Mesenchymal stem cell (in vitro differentiated cells and primary cell): ENCODE data around the gene KLHL2.
"Not testable (repeated sequence)": the region's sequence is repeated elsewhere in the genome, so short reads cannot be mapped to it uniquely, and the experiment has no call there.

Experiments used
- DNase-seq: peaks from one replicate; pipeline ENCODE4 v3.0.0-alpha.2; 2013
- H2AFZ ChIP-seq: one replicate; pipeline ENCODE4 v1.6.1; 2013; ENCODE audit warnings: low read depth, mild to moderate bottlenecking, control low read depth, inconsistent platforms, low read length, moderate library complexity
- H2AK5ac ChIP-seq: 2 replicates; pipeline ENCODE4 v1.6.1; 2013; ENCODE audit warnings: low read length, moderate library complexity, mild to moderate bottlenecking, inconsistent platforms; ENCODE audit not compliant: severe bottlenecking
- H2BK120ac ChIP-seq: one replicate; pipeline ENCODE4 v1.6.1; 2013; ENCODE audit warnings: low read depth, mild to moderate bottlenecking, inconsistent platforms, low read length, moderate library complexity
- H2BK12ac ChIP-seq, 2 experiments: one replicate each; pipeline ENCODE4 v1.6.1; 2013; ENCODE audit warnings: inconsistent platforms in 2 of 2, low read length in 2 of 2, mild to moderate bottlenecking in 2 of 2, moderate library complexity in 2 of 2, control low read depth in 1 of 2
- H2BK15ac ChIP-seq: one replicate; pipeline ENCODE4 v1.6.1; 2013; ENCODE audit warnings: mild to moderate bottlenecking, low read depth, inconsistent platforms; ENCODE audit not compliant: poor library complexity, severe bottlenecking
- H2BK5ac ChIP-seq: 2 replicates; pipeline ENCODE4 v1.6.1; 2013; ENCODE audit warnings: low read depth, mild to moderate bottlenecking, low read length, control low read depth, inconsistent platforms; ENCODE audit not compliant: poor library complexity, severe bottlenecking
- H3K14ac ChIP-seq, 2 experiments: one replicate each; pipeline ENCODE4 v1.6.1; 2013; ENCODE audit warnings: inconsistent platforms in 2 of 2, low read length in 2 of 2, control low read depth in 1 of 2, mild to moderate bottlenecking in 1 of 2, moderate library complexity in 1 of 2
- H3K18ac ChIP-seq, 2 experiments: one replicate each; pipeline ENCODE4 v1.6.1; 2013; ENCODE audit warnings: inconsistent platforms in 2 of 2, low read length in 2 of 2, control low read depth in 1 of 2, low read depth in 1 of 2, mild to moderate bottlenecking in 1 of 2
- H3K23ac ChIP-seq, 2 experiments: one replicate each; pipeline ENCODE4 v1.6.1; 2013; ENCODE audit warnings: inconsistent platforms in 2 of 2, low read length in 2 of 2, mild to moderate bottlenecking in 2 of 2, moderate library complexity in 2 of 2, control low read depth in 1 of 2
- H3K27ac ChIP-seq: 2 replicates; pipeline ENCODE4 v1.5.1; 2013; ENCODE audit warnings: mild to moderate bottlenecking, moderate library complexity, low read length, control low read depth, inconsistent platforms; ENCODE audit not compliant: poor library complexity, severe bottlenecking
- H3K27me3 ChIP-seq, 2 experiments: 2 replicates each; pipeline versions ENCODE4 v1.6.1 to v1.7.0; 2013; ENCODE audit warnings: low read length in 2 of 2, mild to moderate bottlenecking in 2 of 2, moderate library complexity in 2 of 2, control low read depth in 1 of 2, inconsistent platforms in 1 of 2; ENCODE audit not compliant: control insufficient read depth in 1 of 2, insufficient read depth in 1 of 2
- H3K36me3 ChIP-seq, 2 experiments: 2 replicates each; pipeline versions ENCODE4 v1.6.1 to v1.7.0; 2013; ENCODE audit warnings: low read length in 2 of 2, control low read depth in 1 of 2, inconsistent platforms in 1 of 2, low read depth in 1 of 2, mild to moderate bottlenecking in 1 of 2; ENCODE audit not compliant: insufficient read depth in 2 of 2, control insufficient read depth in 1 of 2
- H3K4ac ChIP-seq, 2 experiments: one replicate each; pipeline ENCODE4 v1.6.1; 2013; ENCODE audit warnings: inconsistent platforms in 2 of 2, low read length in 2 of 2, mild to moderate bottlenecking in 2 of 2, moderate library complexity in 2 of 2, control low read depth in 1 of 2, low read depth in 1 of 2
- H3K4me1 ChIP-seq: 2 replicates; pipeline ENCODE4 v1.6.1; 2013; ENCODE audit warnings: low read depth, low read length, control low read depth; ENCODE audit not compliant: control insufficient read depth, insufficient read depth
- H3K4me2 ChIP-seq: 2 replicates; pipeline ENCODE4 v1.6.1; 2013; ENCODE audit warnings: low read length, mild to moderate bottlenecking, inconsistent platforms; ENCODE audit not compliant: poor library complexity, severe bottlenecking
- H3K4me3 ChIP-seq, 2 experiments: 2 replicates each; pipeline versions ENCODE4 v1.5.1 to v1.7.0; 2013; ENCODE audit warnings: low read length in 2 of 2, mild to moderate bottlenecking in 2 of 2, control low read depth in 1 of 2, low read depth in 1 of 2; ENCODE audit not compliant: insufficient read depth in 1 of 2
- H3K79me1 ChIP-seq: replicated peaks from 2 replicates; pipeline ENCODE4 v1.6.1; 2013; ENCODE audit warnings: mild to moderate bottlenecking, control low read depth, low read length, inconsistent platforms; ENCODE audit not compliant: poor library complexity, severe bottlenecking
- H3K9ac ChIP-seq: 2 replicates; pipeline ENCODE4 v1.7.0; 2013; ENCODE audit warnings: mild to moderate bottlenecking, low read length, moderate library complexity
- H3K9me3 ChIP-seq: 2 replicates; pipeline ENCODE4 v1.7.0; 2013; ENCODE audit warnings: mild to moderate bottlenecking, low read length; ENCODE audit not compliant: control insufficient read depth
- H4K8ac ChIP-seq: one replicate; pipeline ENCODE4 v1.6.1; 2013; ENCODE audit warnings: inconsistent platforms, mild to moderate bottlenecking, low read length, moderate library complexity
- H4K91ac ChIP-seq: one replicate; pipeline ENCODE4 v1.6.1; 2013; ENCODE audit warnings: mild to moderate bottlenecking, low read length, inconsistent platforms
- WGBS: methylation state at CpG from one replicate; pipeline ENCODE4 v1.1.7; 2013; ENCODE audit warnings: mixed read lengths; 5-methylcytosine and 5-hydroxymethylcytosine counted together

KLHL2 gene

GRCh38 chr4:165177725-165178666, 29.4 kb upstream of the KLHL2 start:
- no peak overlapping the region for H3K4me2 ChIP-seq
- 78% methylated on average over 3 of the region's 3 CpGs for WGBS
- no peak for DNase-seq
- H3K4me1 ChIP-seq: no peaks in the 10 kb centered on the region
- no peak overlapping the region for H2BK5ac ChIP-seq
- H3K4ac ChIP-seq: no peak overlapping the region
- H3K23ac ChIP-seq: no peak overlapping the region
- no peaks in the 10 kb centered on the region for H3K27me3 ChIP-seq
- no peak overlapping the region for H3K14ac ChIP-seq
- no peak overlapping the region for H3K18ac ChIP-seq
- no peak overlapping the region for H2AK5ac ChIP-seq
- no peak overlapping the region for H2AFZ ChIP-seq
- H3K36me3 ChIP-seq: no peaks in the 10 kb centered on the region
- no peak overlapping the region for H4K8ac ChIP-seq
- no peak overlapping the region for H2BK120ac ChIP-seq
- no peak overlapping the region for H3K4me3 ChIP-seq
- H2BK12ac ChIP-seq: no peak overlapping the region
- H2BK15ac ChIP-seq: no peak overlapping the region
- H3K27ac ChIP-seq: no peak overlapping the region
- no peak overlapping the region for H4K91ac ChIP-seq
- H3K9ac ChIP-seq: peak overlapping the region; percentile 17
- no peaks in the 10 kb centered on the region for H3K79me1 ChIP-seq
- peaks cover 8% of the 10 kb centered on the region for H3K9me3 ChIP-seq

- no peaks in the 10 kb centered on the region for H3K4me1 ChIP-seq
- no peak overlapping the region for H2BK15ac ChIP-seq
- no peak overlapping the region for H4K91ac ChIP-seq
- no peak overlapping the region for H2BK12ac ChIP-seq
- no peak overlapping the region for H3K18ac ChIP-seq
- no peak overlapping the region for H3K9ac ChIP-seq
- H3K36me3 ChIP-seq: no peaks in the 10 kb centered on the region
- no peak overlapping the region for H3K4me3 ChIP-seq
- H2AK5ac ChIP-seq: no peak overlapping the region
- DNase-seq: no peak
- H3K27me3 ChIP-seq: no peaks in the 10 kb centered on the region
- H3K14ac ChIP-seq: no peak overlapping the region
- no peaks in the 10 kb centered on the region for H3K79me1 ChIP-seq
- no peak overlapping the region for H3K27ac ChIP-seq
- no peak overlapping the region for H3K23ac ChIP-seq
- H4K8ac ChIP-seq: no peak overlapping the region
- H2BK120ac ChIP-seq: no peak overlapping the region
- no peak overlapping the region for H3K4me2 ChIP-seq
- no peak overlapping the region for H3K4ac ChIP-seq
- H2BK5ac ChIP-seq: no peak overlapping the region
- H2AFZ ChIP-seq: no peak overlapping the region
- H3K9me3 ChIP-seq: no peaks in the 10 kb centered on the region
- WGBS: 93% methylated on average over 2 of the region's 4 CpGs
Observed at GRCh38 chr4:165184220-165184619, 23.1 kb upstream of the KLHL2 start.

DNA sequence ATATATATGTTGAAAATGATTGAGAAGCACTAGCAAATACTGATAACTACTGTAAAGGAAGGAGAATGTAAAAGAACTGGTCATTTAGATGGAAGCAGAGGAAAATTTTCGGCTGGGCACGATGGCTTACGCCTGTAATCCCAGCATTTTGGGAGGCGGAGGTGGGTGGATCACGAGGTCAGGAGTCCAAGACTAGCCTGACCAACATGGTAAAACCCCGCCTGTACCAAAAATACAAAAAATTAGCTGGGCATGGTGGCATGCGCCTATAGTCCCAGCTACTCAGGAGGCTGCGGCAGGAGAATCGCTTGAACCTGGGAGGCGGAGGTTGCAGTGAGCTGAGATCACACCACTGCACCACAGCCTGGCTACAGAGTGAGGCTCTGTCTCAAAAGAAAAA, 22.4 kb upstream of the KLHL2 start:
- not testable (repeated sequence) for H2AFZ ChIP-seq, H3K9me3 ChIP-seq, H3K18ac ChIP-seq, H2BK5ac ChIP-seq, H4K8ac ChIP-seq, H3K4ac ChIP-seq, H4K91ac ChIP-seq, H2BK12ac ChIP-seq, H3K23ac ChIP-seq, H3K27ac ChIP-seq, H3K14ac ChIP-seq, H3K9ac ChIP-seq, H3K36me3 ChIP-seq, H3K4me2 ChIP-seq, H3K4me1 ChIP-seq, H2AK5ac ChIP-seq, H3K79me1 ChIP-seq, H3K27me3 ChIP-seq, H2BK120ac ChIP-seq, H3K4me3 ChIP-seq, DNase-seq, H2BK15ac ChIP-seq
- 96% methylated on average over 10 of the region's 10 CpGs for WGBS

DNA sequence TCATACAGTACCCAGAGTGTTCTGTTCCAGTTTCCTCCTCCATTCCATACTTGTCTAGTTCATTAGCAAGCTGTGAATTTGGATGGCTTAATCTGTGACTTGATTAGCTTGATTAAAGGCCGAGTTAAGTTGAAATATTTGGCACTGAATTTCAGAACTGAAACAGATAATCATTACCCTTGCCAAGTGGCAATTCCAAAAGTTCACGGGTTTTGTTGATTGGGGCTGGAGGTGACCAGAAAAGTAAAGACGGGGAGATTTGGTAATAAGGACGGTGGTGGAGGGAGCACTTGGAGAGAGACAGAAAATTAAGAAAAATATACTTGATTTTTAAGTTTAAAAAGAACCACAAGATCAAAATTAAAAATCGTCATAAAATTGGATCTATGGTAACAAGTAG, 21.9 kb upstream of the KLHL2 start:
- no peak overlapping the region for H3K23ac ChIP-seq
- no peaks in the 10 kb centered on the region for H3K27me3 ChIP-seq
- 67% methylated on average over 1 of the region's 5 CpGs for WGBS
- no peak overlapping the region for H3K14ac ChIP-seq
- no peak overlapping the region for H2BK15ac ChIP-seq
- no peaks in the 10 kb centered on the region for H3K9me3 ChIP-seq
- no peak overlapping the region for H3K9ac ChIP-seq
- H3K4me2 ChIP-seq: no peak overlapping the region
- H2BK120ac ChIP-seq: no peak overlapping the region
- no peak overlapping the region for H2AFZ ChIP-seq
- no peak overlapping the region for H2BK5ac ChIP-seq
- DNase-seq: no peak
- no peak overlapping the region for H4K8ac ChIP-seq
- H3K36me3 ChIP-seq: no peaks in the 10 kb centered on the region
- no peaks in the 10 kb centered on the region for H3K4me1 ChIP-seq
- no peak overlapping the region for H3K4me3 ChIP-seq
- no peaks in the 10 kb centered on the region for H3K79me1 ChIP-seq
- H3K27ac ChIP-seq: no peak overlapping the region
- H2AK5ac ChIP-seq: no peak overlapping the region
- H3K18ac ChIP-seq: no peak overlapping the region
- no peak overlapping the region for H3K4ac ChIP-seq
- no peak overlapping the region for H4K91ac ChIP-seq
- H2BK12ac ChIP-seq: no peak overlapping the region
